MM.1S (cell line): ENCODE results near the gene SPEM2.

Experiments used
- CTCF ChIP-seq: fragments of 300-600 bp; sonication (generic); IDR thresholded peaks from 2 replicates; pipeline ENCODE4 v1.5.1; 2016; ENCODE audit warnings: antibody characterized with exemption, low read length, mixed read lengths
- EZH2 ChIP-seq: fragments of 300-600 bp; sonication (generic); optimal IDR thresholded peaks from 2 replicates; pipeline ENCODE3; 2017; ENCODE audit warnings: low read depth, mild to moderate bottlenecking, antibody characterized with exemption, low read length, mixed read lengths
- EZH2phosphoT487 ChIP-seq: fragments of 300-600 bp; sonication (generic); IDR thresholded peaks from 2 replicates; pipeline ENCODE4 v1.6.1; 2018; ENCODE audit warnings: antibody characterized with exemption, low read length

GRCh38 chr17:7444682-7445618 lies 19.5 kb downstream of the SPEM2 start, which contains the start of gene CHRNB1:
- TF ChIP-seq CTCF (no peak), EZH2phosphoT487 (no peak), EZH2 (no peak)
